Measurements from ENCODE around the gene SDK1. TPM values are rescaled to one million over a fixed set of nuclear protein-coding genes. Genes with fewer than 3 reads are reported as not detected.
"Not testable (repeated sequence)": the region's sequence is repeated elsewhere in the genome, so short reads cannot be mapped to it uniquely, and the experiment has no call there.

Gene SDK1
- total and polyA plus RNA-seq, 4 donors, result 0.12 to 0.47 (median 0.36) TPM

- H3K4me1 ChIP-seq (ENCODE audit: control insufficient read depth in 4 of 4, insufficient read depth in 4 of 4, low read length in 3 of 4), result no peaks in the 10 kb centered on the region
- TF ChIP-seq HNF4G (IDR thresholded peaks at IDR 0.05), result no peak
- TF ChIP-seq FOXA2 (IDR thresholded peaks at IDR 0.05), result no peak
- no peak for TF ChIP-seq HNF4A (conservative IDR thresholded peaks at IDR 0.05)
- no peak for TF ChIP-seq YY1 (IDR thresholded peaks at IDR 0.05)
- no peak for TF ChIP-seq SP1 (IDR thresholded peaks at IDR 0.05)
- TF ChIP-seq CTCF (IDR thresholded peaks at IDR 0.05; ENCODE audit: low read depth, low read length, missing input control), result no peak
- TF ChIP-seq RXRA (IDR thresholded peaks at IDR 0.05), result no peak
- no peak for TF ChIP-seq MAX (IDR thresholded peaks at IDR 0.05)
- no peak overlapping the region for H3K4me3 ChIP-seq (ENCODE audit: low read depth in 1 of 3, low read length in 3 of 3)
- no peak overlapping the region for H3K9ac ChIP-seq (ENCODE audit: low read depth in 1 of 2, low read length in 2 of 2)
- no peak for DNase-seq (ENCODE audit: low spot score)
- H3K27me3 ChIP-seq (ENCODE audit: control insufficient read depth in 4 of 4, insufficient read depth in 4 of 4, low read length in 3 of 4), result peaks cover 0 to 3% (median 0%) of the 10 kb centered on the region in 4 donors
- 96% methylated on average over 8 of the region's 8 CpGs for WGBS
- no peaks in the 10 kb centered on the region for H3K36me3 ChIP-seq (ENCODE audit: control insufficient read depth in 4 of 4, insufficient read depth in 3 of 4, low read depth in 1 of 4, low read length in 3 of 4)
- H3K9me3 ChIP-seq (ENCODE audit: control insufficient read depth in 4 of 4, low read length in 3 of 4), result peaks cover 2 to 7% (median 4%) of the 10 kb centered on the region in 4 donors
- H3K27ac ChIP-seq (ENCODE audit: low read depth in 1 of 2, low read length in 2 of 2), result no peak overlapping the region
These were observed 636.1 kb downstream of the SDK1 start for GRCh38 chr7:3937146-3937545.

GRCh38 chr7:3937605-3938004 is 636.6 kb downstream of the SDK1 start:
- Histone ChIP-seq H3K9me3 (ENCODE audit: control insufficient read depth in 4 of 4, low read length in 3 of 4) (peaks cover 2 to 7% (median 4%) of the 10 kb centered on the region in 4 donors), H3K27me3 (ENCODE audit: control insufficient read depth in 4 of 4, insufficient read depth in 4 of 4, low read length in 3 of 4) (peaks cover 0 to 3% (median 0%) of the 10 kb centered on the region in 4 donors), H3K4me3 (ENCODE audit: low read depth in 1 of 3, low read length in 3 of 3) (no peak overlapping the region), H3K4me1 (ENCODE audit: control insufficient read depth in 4 of 4, insufficient read depth in 4 of 4, low read length in 3 of 4) (no peaks in the 10 kb centered on the region), H3K36me3 (ENCODE audit: control insufficient read depth in 4 of 4, insufficient read depth in 3 of 4, low read depth in 1 of 4, low read length in 3 of 4) (no peaks in the 10 kb centered on the region), H3K9ac (ENCODE audit: low read depth in 1 of 2, low read length in 2 of 2) (no peak overlapping the region), H3K27ac (ENCODE audit: low read depth in 1 of 2, low read length in 2 of 2) (no peak overlapping the region)
- TF ChIP-seq ZBTB33 (IDR thresholded peaks at IDR 0.05) (no peak), TAF1 (conservative IDR thresholded peaks at IDR 0.05) (no peak), RAD21 (IDR thresholded peaks at IDR 0.05) (no peak), SP1 (IDR thresholded peaks at IDR 0.05) (no peak), ATF3 (IDR thresholded peaks at IDR 0.05) (no peak), MAX (IDR thresholded peaks at IDR 0.05) (no peak), FOXA2 (IDR thresholded peaks at IDR 0.05) (no peak)
- 93% methylated on average over 14 of the region's 14 CpGs for WGBS
- no peak for DNase-seq (ENCODE audit: low spot score)

GRCh38 chr7:3941706-3942105 is 640.7 kb downstream of the SDK1 start:
- H3K36me3 ChIP-seq (ENCODE audit: control insufficient read depth in 4 of 4, insufficient read depth in 3 of 4, low read depth in 1 of 4, low read length in 3 of 4); DNase-seq (ENCODE audit: low spot score); H3K27me3 ChIP-seq (ENCODE audit: control insufficient read depth in 4 of 4, insufficient read depth in 4 of 4, low read length in 3 of 4); H3K4me3 ChIP-seq (ENCODE audit: low read depth in 1 of 3, low read length in 3 of 3); H3K27ac ChIP-seq (ENCODE audit: low read depth in 1 of 2, low read length in 2 of 2); H3K4me1 ChIP-seq (ENCODE audit: control insufficient read depth in 4 of 4, insufficient read depth in 4 of 4, low read length in 3 of 4); H3K9ac ChIP-seq (ENCODE audit: low read depth in 1 of 2, low read length in 2 of 2): not testable (repeated sequence)
- WGBS, result 90% methylated on average over 12 of the region's 12 CpGs
- H3K9me3 ChIP-seq (ENCODE audit: control insufficient read depth in 4 of 4, low read length in 3 of 4), result peaks cover 0 to 14% (median 2%) of the 10 kb centered on the region in 4 donors

All from liver (tissue), 9 donors.